Dermis blood vessel endothelial cell (primary cell): Measurements from ENCODE around the gene MEIS1. TPM values are rescaled to one million over a fixed set of nuclear protein-coding genes. Genes with fewer than 3 reads are reported as not detected.
"Not testable (repeated sequence)": the region's sequence is repeated elsewhere in the genome, so short reads cannot be mapped to it uniquely, and the experiment has no call there.

Experiments
- DNase-seq: peaks from one replicate; pipeline ENCODE4 v3.0.0; 2010
- total RNA-seq: library from RNA; depleted of rRNA; stranded (reverse); fragments of >200 nt; gene quantifications from 2 replicates; pipeline ENCODE4 v1.2.3, GENCODE V29; 2014

Gene MEIS1
- total RNA-seq, 1 donor from 2014 or later: 3.4 TPM

DNA sequence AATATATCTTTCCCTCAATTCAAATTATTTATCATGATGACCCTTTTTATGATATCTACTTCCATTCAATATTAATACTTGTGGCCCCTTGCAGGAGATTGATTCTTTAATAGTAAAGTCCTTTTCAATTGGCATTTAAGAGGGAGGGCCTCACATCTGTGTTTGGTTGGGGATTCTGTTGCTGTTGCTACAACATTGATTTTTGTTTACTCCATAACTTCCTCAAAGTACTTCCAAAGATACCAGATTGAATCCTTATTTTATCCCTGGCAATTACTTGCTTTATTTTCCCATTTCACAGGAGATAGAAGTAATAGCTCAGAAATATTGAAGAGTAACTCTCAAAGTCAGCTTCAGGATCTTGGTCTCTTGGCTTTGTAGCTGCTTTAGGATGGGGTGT lies 32.8 kb downstream of the MEIS1 start:
- DNase-seq: no peak

DNA sequence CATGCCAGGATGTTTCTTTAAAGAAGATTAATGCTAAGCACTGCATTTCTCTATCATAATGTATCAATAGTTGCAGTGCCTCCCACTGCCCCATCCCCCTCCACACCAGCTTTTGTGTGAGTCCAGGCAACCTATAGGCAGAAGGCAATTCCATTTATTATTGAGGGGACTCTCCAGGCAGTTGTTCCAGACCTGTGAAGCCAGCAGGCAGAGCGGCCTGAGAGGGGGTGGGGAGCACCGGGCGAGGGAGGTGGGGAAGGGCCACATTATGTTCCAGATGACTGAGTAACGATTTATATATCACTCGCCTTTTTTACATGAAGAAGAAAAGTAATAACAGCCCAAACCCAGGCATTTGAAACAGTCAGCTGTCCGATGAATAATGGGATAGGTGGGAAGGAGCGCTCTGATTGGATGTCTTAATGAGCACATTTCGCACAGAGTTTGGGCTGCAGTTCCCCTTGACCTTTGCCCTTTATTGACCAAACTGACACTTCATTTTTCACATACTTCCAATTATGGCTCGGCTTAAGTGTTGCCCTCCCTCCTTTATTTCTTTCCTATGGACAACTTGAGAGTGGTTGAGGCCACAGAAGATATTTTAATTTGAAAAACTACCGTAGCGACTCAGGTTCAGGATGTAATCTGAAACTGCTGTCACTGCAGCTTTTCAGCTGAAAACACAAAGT lies 34.4 kb downstream of the MEIS1 start:
- no peak for DNase-seq

DNA sequence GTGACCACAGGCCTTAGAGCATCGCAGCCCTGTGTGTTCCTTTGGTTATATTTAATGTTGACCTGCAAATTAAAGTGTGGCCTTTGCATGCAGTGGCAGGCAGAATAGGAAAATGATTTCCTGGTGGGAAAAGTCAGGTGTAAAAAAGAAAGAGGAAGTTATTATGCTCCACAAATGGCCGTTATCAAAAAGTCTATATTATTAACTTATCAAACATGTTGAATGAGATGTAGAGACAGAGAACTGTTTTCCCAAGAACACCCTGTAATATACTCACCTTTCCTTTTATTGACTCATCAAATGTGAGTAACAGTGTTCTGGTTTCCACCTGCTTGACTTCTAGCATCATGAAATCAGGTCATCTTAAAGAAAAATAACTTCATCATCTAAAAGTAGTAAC lies 35.3 kb downstream of the MEIS1 start:
- no peak for DNase-seq

DNA sequence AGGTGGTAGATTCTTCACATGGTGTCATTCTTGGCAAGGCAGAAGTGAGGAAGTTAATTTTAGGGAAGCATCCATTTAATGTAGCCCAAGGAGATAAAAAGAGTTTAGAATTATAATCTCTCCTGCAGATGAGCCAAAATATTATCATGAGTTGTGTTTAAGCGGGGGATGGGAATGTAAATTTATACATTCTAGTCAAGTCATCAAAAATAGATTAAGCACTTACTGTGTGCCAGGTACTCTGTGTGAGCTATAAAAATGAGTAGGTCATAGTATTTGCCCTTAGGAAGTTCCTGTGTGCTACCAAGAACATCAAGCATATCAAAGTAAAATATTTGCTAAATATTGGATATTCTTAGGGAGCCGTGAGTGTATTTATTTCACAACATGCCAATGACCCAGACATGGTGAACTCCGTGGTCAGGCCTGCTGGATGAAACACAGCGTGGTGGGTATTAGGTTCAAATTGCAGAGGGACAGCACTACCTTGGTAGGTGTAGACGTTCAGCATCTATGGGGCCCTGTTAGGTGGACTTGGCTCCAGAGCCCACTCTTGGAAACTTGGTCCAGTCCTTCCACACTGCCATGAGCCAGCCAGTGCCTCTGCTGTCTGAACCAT lies 37.4 kb downstream of the MEIS1 start:
- DNase-seq: no peak

DNA sequence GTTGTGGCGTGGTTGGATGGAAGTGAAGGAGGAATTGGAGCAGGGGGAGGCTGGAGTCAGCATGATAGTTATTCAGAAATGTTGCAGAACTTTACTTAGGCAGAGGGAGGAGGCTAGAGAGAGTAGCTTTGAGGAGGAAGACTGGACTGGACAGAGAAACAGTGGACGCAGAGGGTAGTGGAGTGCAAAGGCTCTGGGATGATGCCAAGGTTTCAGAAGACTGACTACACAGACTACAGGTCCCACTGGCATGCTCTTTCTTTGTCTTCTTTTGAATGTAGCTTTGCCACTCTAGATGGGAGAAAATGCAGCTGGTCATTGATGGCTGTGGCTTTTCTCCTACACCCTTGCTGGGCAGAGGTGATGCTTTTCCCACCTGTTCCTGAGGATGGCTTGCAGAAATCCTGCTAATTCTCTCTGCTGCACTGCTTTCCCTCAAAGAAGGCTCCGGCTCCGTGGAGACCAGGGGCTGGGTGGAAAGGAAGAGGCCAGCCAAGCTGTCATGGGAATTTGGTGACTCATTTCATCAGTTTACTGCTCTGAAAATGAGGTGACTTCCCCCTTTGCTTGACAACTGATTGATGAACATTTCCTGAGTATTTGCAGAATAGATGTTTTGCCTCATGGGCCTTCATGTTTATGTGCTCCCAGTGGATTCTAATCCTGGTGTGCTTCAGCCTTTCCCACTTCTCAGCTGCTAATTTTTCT lies 42.4 kb downstream of the MEIS1 start:
- DNase-seq: no peak

DNA sequence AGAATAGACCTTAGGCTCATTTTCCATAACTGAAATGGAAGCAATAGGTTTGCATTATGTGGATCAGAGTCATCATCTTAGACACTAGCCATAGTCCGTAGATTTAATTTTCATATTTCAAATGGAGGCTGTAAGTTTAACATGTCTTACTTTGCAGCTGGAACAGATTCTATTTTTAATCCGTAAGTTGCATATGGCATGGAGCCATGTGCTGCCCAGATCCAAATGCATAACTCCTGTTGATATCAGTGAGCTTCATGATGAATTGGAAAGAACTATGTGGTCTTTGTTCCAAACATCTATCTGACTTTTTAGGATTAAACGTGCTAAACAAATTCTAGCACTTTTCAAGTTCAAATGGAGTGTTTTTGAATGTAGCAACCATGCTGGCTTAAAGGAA lies 43.4 kb downstream of the MEIS1 start:
- no peak for DNase-seq

DNA sequence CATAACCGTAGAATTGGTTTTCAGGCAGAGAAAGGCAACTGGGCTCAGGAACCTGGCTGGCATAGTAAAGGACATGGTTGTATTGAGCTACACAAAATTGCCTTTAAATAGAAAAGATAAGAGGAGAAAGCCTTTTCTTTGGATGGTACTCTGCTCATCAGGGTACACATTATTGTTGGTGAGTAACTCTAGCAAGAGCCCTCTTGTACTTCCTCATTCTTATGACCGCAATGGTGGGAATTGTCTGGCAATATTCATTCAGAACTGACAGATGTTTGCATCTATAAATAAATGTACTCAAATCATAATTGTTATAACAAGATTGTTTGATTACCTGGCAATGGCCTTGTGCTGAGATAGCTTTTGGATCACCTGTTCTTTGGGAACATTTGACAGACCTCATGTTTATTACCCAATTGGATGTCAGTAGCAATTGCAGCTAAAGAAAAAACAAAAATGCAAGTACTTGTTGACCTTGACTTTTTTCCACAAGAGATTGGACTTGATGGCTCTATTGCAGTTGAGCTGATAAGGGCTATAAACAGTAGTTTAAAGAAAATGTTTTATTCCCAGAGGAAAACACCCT lies 43.9 kb downstream of the MEIS1 start:
- no peak for DNase-seq

DNA sequence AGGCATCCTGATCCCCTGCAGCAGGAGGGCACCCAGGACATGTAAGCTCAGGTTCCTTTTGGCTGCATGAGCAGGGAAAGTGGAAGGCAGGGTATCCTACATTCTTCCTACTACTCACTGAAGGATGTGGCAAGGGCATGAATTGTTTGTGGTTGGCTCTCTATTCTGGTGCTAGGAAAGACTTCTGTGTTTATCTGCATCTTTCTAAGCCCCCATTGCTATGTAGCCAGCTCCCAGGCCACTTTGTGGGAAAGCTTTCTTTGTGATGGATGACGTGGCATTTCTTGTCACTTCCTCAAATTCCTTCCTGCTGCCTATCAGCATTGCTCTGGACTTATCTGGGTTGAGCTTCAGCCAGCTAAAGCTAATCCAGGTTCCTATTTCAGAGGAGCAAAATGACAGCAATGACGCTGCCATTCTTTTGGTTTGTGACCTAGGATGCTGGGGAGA lies 46.2 kb downstream of the MEIS1 start:
- DNase-seq: no peak

DNA sequence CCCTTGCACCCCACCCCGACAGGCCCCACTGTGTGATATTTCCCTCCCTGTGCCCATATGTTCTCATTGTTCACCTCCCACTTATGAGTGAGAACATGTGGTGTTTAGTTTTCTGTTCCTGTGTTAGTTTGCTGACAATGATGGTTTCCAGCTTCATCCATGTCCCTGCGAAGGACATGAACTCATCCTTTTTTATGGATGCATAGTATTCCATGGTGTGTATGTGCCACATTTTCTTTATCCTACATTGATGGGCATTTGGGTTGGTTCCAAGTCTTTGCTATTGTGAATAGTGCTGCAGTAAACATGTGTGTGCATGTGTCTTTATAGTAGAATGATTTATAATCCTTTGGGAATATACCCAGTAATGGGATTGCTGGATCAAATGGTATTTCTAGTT lies 50.3 kb downstream of the MEIS1 start:
- DNase-seq: not testable (repeated sequence)

DNA sequence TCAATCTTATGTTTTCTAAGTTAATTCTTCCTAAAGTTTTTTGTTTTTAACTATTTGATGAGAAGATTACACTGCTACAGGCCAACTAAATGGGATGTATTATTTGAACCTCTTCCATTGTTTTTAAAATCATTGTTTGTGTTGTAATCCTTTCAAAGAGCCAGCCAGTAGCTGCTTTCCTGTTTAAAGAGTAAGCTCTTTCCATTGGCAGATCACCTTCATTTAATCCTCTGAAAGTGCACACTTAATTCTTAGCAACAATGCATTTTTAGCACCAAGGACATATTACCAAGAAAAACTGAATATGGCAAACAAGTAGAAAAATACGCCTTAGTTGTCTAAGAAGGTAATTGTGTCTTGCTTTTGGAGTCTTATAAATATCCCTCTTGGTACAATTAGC lies 54.0 kb downstream of the MEIS1 start:
- DNase-seq: no peak

DNA sequence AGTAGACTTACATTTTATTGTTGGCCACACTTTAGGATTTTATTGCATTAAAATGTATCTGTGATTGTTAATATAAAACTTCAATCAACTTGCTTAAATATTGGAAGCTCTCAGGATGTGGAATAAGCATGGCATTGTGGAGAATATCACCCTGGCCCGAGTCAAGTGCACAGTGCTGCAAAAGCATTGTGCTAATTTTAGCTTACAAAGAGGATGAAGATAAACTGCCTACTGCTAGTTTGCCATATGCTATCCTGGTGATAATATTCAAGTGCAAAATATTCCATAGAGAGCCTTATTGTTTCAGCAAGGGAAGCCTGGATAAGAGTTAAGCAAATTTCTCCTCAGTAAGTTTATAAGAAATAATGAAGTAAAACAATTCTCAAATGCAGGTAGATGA lies 54.5 kb downstream of the MEIS1 start:
- no peak for DNase-seq

DNA sequence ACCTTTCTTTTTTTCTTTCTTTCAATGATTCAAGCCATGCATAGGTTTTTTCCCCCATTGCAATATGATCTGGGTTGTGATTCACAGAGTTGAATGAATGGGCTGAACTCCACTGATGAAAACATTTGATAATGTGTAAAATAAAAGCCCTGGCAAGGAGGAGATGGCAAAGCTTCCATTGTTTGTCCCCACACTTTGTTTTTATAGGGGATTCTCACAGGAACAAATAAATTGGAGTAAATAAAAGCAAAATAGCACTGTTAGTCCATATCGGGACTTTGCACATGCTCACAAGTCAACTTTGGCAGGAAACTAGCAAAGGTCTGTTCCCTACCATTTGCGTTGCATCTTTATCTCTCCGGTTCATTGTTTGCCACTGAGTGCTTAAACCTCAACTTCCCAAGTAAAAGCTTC lies 55.7 kb downstream of the MEIS1 start:
- no peak for DNase-seq

DNA sequence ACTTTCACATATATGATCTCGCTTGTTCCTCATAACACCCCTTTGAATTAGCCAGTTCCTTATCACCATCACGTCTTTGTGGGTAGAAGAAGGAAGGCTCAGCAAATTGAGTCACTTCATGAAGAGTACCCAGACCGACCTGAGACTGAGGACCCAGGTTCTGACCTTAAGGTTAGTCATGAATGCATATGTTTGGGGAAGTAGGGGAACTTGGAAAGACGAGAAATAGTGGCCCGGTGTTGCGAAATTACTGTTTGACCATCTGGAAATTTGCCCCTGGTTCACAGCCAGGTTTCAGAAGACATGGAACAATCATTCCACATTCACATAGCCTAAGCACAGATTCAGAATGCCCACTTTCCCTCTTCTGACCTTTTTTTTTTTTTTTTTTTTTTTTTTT lies 59.8 kb downstream of the MEIS1 start:
- DNase-seq: no peak

DNA sequence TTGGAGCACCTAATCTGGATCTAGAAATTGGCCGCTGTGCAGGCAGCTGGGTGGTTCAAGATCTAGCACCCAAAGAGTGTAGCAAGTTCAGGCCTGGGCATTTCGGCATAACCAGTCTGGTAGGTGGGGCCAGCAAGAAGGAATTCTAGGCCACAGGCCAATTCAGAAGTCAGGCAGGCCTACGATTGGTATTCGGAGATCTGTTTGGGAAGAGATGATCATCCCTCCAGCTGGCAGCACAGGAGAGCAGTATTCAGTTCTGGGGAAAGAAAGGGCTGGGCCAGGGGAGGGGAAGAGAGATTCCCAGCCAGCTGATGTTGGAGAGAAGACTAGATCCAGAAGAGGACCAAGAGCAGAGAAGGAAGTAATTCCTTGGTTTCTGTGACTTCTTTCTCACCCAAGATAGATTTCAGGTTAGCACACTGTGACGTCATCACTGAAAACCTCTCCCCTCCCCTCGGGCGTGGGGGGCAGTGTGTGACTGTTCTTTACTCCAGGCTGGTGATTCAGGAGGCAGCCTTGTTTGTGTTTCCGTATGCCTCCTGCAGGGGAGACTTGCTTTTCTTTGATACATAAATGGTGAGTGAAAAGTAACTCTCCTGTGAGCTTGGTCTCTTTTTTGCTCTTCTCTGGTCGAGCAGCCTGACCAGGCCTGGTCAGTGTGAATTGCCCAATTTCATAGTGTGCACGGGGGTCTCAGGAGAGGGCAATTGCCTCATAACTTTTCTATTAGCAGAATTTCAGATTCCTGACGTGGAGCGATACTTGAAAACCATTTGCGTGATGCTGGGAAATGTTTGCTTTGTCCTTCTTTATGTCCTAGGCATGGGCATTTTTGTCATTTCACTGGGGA lies 61.1 kb downstream of the MEIS1 start:
- no peak for DNase-seq

DNA sequence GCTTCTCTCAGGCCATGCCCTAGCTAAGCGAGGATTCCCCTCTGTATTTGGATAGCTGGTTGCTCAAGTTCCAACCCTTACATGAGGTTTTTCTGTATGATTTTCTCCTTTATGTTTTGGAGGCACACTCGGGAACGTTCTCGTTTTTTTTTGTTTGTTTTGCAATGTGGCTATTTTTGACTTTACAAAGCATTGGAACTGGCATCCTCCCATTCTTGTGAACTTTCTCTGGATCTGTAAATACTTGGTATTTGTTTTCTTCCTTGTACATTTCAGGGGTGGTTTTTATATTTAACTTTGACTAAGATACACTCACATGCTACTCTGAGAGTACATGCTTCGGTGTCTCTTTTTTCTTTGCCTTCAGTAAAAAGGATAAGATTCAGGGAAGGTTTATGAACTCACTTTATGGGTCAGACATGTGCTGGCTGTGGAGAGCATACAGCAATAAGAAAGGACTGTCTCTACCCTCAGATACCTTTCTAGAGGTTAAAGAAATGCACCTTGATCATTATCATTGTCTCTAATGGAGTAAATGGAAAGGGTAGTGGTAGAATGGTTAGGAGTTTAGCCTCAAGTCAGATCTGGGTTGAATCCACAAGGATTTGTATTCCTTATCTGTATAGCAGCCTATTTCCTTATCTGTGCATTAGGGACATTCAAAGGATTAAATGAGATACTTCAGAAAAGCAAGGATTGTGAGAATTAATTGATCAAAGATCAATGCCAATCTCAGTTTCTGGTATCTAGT lies 61.9 kb downstream of the MEIS1 start:
- no peak for DNase-seq

DNA sequence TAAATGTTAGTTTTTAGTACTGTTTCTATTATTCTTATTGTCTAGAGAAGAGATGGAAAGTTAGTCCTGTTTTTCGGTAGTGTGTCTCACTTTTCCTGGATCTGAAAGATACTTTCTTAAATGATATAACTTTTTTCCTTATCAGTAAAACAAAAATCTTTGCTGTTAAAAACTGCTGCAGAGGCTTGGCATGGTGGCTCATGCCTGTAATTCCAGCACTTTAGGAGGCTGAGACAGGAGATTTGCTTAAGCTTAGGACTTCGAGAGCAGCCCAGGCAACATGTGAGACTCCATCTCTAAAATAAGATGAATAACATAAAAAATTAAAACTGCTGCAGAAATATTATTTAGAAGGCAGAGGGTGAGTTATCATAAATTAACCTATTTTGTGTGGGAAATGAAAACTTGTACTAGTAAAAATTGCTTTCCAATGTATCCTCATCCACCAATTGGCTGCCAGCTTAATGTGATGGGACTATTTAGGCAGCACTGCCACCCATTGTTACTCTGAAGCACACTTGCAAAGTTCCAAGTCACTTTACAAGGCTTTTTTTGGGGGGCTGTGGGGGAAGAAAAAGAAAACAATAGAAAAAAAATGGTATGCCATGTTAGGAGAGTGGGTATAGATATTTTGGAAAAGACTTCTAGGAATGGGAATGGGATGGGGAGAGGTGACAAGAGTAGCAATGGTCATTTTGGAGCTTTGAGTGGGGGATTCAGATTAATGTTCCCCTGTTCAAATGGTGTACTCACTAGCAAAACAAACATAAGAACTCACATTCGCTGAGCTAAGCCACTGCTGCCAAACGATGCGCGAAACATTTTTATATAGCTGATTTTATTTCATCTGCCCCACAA lies 62.7 kb downstream of the MEIS1 start:
- no peak for DNase-seq

DNA sequence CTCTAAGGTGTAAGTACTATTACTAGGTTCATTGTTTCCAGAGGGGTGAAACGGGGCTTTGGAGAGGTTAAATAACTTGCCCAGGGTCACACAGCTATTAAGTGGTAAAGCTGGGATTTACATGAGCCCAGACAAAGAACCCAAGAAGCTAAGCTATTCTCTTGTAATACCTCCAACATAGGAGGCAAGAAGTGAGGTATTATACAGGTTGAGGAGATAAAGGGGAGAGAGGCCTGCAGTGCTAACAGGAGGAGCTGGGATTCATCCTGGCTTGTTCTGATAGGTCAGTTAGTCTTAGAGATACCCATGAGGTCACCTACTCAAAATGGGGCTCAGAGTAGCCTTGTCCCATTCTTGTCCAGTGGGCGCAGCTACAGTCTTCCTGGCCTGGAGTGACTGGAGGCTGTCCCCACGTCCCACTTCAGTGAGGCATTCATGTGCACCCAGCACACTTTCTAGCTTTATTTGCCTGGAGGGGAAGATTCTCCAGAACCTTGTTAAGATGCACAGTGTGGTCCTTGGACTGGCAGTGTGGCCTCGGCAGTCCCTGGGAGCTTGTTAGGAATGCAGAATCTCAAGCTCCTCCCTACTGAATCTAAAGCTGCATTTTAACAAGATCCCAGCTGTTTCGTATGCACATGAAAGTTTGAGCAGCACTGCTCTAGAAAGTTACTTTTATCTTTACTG lies 63.5 kb downstream of the MEIS1 start:
- no peak for DNase-seq

DNA sequence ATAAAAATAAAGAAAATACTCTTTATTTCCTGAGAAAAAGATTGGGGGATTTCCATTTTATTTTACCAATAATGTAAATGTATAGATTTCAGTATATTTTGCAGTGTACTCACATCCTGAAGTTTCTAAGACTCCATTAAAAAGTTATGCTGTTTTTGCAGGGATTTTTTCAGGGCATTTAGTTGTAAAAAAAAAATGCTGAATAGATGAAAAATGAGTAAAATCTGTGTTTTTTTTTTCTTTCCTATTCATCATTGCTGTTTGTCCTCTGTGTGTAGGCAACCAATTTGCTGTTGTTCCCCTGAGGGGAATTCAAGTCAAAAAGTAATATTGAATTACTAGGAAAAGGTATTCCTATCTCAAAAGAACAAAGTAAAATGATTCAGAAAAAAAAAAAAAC lies 66.3 kb downstream of the MEIS1 start:
- no peak for DNase-seq

DNA sequence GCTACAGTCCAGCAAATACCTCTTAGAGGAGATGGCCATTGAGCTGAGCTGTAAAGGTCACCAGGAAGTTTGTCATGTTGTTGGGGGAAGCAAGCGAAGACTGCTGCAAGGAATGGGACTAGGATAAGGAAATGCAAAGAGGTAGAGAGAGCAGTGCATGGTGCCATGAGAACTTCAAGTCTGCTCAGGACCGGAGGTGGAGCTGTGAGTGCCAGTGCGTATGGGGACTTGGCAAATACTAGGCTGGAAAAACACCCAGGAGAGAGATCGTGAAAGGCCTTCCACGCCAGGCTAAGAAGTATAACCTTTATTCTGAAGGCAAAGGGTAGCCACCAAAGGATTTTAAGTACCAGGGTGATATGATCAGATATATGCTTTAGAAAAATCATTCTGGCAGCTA lies 71.3 kb downstream of the MEIS1 start:
- no peak for DNase-seq

DNA sequence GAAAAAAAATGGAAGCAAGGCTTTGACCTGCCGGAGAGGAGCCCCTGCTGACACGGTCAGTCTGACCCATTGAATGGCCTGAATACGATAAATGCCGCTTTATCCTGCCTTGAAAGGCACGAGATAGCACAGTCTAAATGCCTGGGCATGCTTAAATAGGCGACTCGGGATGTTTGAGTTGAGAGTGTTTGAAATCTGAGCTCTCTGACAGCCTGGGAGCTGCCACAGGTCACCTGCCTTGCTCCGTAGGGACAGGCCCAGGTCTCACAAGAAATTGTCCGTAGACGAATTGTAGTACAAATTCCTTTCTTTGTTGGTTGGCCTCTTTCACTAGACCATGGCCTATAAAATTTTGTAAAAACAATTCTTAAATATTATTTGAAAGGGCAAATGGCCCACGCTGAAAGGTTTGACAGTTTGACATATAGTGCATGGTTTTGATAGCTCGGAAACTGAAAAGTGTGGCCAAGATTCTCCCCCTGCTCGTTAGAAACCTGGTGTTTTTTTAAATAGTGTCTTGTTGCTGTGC lies 72.8 kb downstream of the MEIS1 start:
- DNase-seq: no peak
